NB4 (cell line): ENCODE results near the gene CEP192.

ENCODE experiments used
- MAX ChIP-seq: IDR thresholded peaks from 2 replicates; pipeline ENCODE4 v1.6.1; 2011; ENCODE audit warnings: low read depth, low read length
- MYC ChIP-seq: IDR thresholded peaks from 2 replicates; pipeline ENCODE4 v1.6.1; 2011; ENCODE audit warnings: low read depth, low read length
- POLR2A ChIP-seq: IDR thresholded peaks from 2 replicates; pipeline ENCODE4 v1.6.1; 2011; ENCODE audit warnings: mild to moderate bottlenecking; ENCODE audit not compliant: insufficient read length; ENCODE audit errors: extremely low read depth
- TF ChIP-seq, protein P1 (sequence below): IDR thresholded peaks from one replicate; pipeline ENCODE4 v1.5.1; 2012; ENCODE audit warnings: low read depth, low read length

- TF ChIP-seq, protein P1, sequence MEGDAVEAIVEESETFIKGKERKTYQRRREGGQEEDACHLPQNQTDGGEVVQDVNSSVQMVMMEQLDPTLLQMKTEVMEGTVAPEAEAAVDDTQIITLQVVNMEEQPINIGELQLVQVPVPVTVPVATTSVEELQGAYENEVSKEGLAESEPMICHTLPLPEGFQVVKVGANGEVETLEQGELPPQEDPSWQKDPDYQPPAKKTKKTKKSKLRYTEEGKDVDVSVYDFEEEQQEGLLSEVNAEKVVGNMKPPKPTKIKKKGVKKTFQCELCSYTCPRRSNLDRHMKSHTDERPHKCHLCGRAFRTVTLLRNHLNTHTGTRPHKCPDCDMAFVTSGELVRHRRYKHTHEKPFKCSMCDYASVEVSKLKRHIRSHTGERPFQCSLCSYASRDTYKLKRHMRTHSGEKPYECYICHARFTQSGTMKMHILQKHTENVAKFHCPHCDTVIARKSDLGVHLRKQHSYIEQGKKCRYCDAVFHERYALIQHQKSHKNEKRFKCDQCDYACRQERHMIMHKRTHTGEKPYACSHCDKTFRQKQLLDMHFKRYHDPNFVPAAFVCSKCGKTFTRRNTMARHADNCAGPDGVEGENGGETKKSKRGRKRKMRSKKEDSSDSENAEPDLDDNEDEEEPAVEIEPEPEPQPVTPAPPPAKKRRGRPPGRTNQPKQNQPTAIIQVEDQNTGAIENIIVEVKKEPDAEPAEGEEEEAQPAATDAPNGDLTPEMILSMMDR = no peak
- TF ChIP-seq POLR2A (no peak), MYC (no peak), MAX (no peak)
These were observed 129.8 kb downstream of the CEP192 start for GRCh38 chr18:13120983-13121441.
